Smooth muscle cell (in vitro differentiated cells): ENCODE measurements around the gene SPECC1L. TPM values are rescaled to one million over a fixed set of nuclear protein-coding genes. Genes with fewer than 3 reads are reported as not detected.
"Not testable (repeated sequence)": the region's sequence is repeated elsewhere in the genome, so short reads cannot be mapped to it uniquely, and the experiment has no call there.

Source experiments
- DNase-seq: peaks from one replicate; lab custom pipeline; 2025; ENCODE audit not compliant: unreplicated experiment; lab: John Stamatoyannopoulos, UW
- H2AFZ ChIP-seq: fragments of 200-600 bp; sonication (generic); 2 replicates; pipeline ENCODE4 v1.6.0; 2016; ENCODE audit warnings: antibody characterized with exemption, low read depth, mild to moderate bottlenecking
- H3F3A ChIP-seq: fragments of 200-600 bp; sonication (generic); 2 replicates; pipeline ENCODE4 v1.6.0; 2017; ENCODE audit warnings: antibody characterized with exemption, low read depth
- H3K27ac ChIP-seq: fragments of 200-600 bp; sonication (generic); 2 replicates; pipeline ENCODE4 v1.5.1; 2016; ENCODE audit warnings: low read depth, mild to moderate bottlenecking
- H3K27me3 ChIP-seq: fragments of 200-600 bp; sonication (generic); 2 replicates; pipeline ENCODE4 v1.6.1; 2016; ENCODE audit warnings: low read depth, mild to moderate bottlenecking
- H3K36me3 ChIP-seq: fragments of 200-600 bp; sonication (generic); 2 replicates; pipeline ENCODE4 v1.5.1; 2016; ENCODE audit warnings: low read depth
- H3K4me1 ChIP-seq: fragments of 200-600 bp; sonication (generic); 2 replicates; pipeline ENCODE4 v1.5.1; 2016; ENCODE audit warnings: low read depth
- H3K4me2 ChIP-seq: fragments of 200-600 bp; sonication (generic); 2 replicates; pipeline ENCODE4 v1.6.0; 2016; ENCODE audit warnings: mild to moderate bottlenecking
- H3K4me3 ChIP-seq: fragments of 200-600 bp; sonication (generic); 2 replicates; pipeline ENCODE4 v1.5.1; 2016; ENCODE audit warnings: mild to moderate bottlenecking
- H3K79me2 ChIP-seq: fragments of 200-600 bp; sonication (generic); 2 replicates; pipeline ENCODE4 v1.6.0; 2016; ENCODE audit warnings: low read depth, mild to moderate bottlenecking
- H3K9ac ChIP-seq: fragments of 200-600 bp; sonication (generic); 2 replicates; pipeline ENCODE4 v1.6.0; 2016; ENCODE audit warnings: low read depth
- H3K9me3 ChIP-seq: fragments of 200-600 bp; sonication (generic); replicated peaks from 2 replicates; pipeline ENCODE4 v1.5.1; 2016; ENCODE audit warnings: low read depth
- H4K20me1 ChIP-seq: fragments of 200-600 bp; sonication (generic); 2 replicates; pipeline ENCODE4 v1.6.0; 2016; ENCODE audit warnings: low read depth
- WGBS: methylation state at CpG from one replicate; pipeline ENCODE4 v1.1.7; 2016; ENCODE audit warnings: low lambda C conversion rate; 5-methylcytosine and 5-hydroxymethylcytosine counted together
- polyA plus RNA-seq: library from polyadenylated mRNA; unstranded; fragments of >200 nt; fragmentation: Nextera tagmentation; extraction: Ambion mirVana; gene quantifications from 2 replicates; pipeline ENCODE4 v1.2.1, GENCODE V29; 2016
- total RNA-seq: library from RNA; depleted of rRNA; stranded (reverse); fragments of >200 nt; gene quantifications from 2 replicates; pipeline ENCODE4 v1.2.3, GENCODE V29; 2014
- TF ChIP-seq, protein P1 (sequence below): fragments of 200-600 bp; sonication (generic); IDR thresholded peaks from 2 replicates; pipeline ENCODE4 v1.5.1; 2017; ENCODE audit warnings: borderline replicate concordance, mild to moderate bottlenecking, antibody characterized with exemption; ENCODE audit not compliant: insufficient read depth, poor library complexity, severe bottlenecking

Gene SPECC1L
- total and polyA plus RNA-seq, 2 experiments from 2014 or later: 10.0 to 19.1 TPM

DNA sequence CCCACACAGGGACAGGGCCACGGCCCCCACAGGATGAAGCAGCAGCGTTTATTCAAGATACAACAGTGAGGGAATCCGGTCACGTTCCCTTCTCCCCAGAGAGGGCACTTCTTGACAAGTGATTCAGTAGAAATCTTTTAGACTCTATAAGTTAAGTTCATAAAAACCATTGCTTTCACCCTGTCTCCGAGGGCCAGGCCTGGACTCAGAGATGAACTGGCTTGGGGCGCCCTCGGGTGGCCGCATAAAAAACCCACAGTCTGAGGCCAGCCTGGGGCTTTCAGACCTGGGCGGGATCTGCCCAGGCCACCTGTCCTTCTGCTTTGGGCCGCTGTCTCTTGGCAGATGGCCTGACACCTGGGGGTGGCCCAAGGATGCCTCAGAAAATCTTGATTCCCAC is 11.2 kb upstream of the SPECC1L start:
- H3K36me3 ChIP-seq, H3K79me2 ChIP-seq, H3K4me3 ChIP-seq, H3F3A ChIP-seq, H3K9me3 ChIP-seq, H3K4me1 ChIP-seq, DNase-seq, H3K9ac ChIP-seq, H3K27me3 ChIP-seq, H4K20me1 ChIP-seq: not testable (repeated sequence)
- WGBS: 7% methylated on average over 9 of the region's 10 CpGs
- TF ChIP-seq, protein P1, sequence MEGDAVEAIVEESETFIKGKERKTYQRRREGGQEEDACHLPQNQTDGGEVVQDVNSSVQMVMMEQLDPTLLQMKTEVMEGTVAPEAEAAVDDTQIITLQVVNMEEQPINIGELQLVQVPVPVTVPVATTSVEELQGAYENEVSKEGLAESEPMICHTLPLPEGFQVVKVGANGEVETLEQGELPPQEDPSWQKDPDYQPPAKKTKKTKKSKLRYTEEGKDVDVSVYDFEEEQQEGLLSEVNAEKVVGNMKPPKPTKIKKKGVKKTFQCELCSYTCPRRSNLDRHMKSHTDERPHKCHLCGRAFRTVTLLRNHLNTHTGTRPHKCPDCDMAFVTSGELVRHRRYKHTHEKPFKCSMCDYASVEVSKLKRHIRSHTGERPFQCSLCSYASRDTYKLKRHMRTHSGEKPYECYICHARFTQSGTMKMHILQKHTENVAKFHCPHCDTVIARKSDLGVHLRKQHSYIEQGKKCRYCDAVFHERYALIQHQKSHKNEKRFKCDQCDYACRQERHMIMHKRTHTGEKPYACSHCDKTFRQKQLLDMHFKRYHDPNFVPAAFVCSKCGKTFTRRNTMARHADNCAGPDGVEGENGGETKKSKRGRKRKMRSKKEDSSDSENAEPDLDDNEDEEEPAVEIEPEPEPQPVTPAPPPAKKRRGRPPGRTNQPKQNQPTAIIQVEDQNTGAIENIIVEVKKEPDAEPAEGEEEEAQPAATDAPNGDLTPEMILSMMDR: peak; percentile 55
- H3K27ac ChIP-seq: peak overlapping the region; percentile 24
- peak overlapping the region; percentile 69 for H2AFZ ChIP-seq
- peak overlapping the region; percentile 63 for H3K4me2 ChIP-seq

DNA sequence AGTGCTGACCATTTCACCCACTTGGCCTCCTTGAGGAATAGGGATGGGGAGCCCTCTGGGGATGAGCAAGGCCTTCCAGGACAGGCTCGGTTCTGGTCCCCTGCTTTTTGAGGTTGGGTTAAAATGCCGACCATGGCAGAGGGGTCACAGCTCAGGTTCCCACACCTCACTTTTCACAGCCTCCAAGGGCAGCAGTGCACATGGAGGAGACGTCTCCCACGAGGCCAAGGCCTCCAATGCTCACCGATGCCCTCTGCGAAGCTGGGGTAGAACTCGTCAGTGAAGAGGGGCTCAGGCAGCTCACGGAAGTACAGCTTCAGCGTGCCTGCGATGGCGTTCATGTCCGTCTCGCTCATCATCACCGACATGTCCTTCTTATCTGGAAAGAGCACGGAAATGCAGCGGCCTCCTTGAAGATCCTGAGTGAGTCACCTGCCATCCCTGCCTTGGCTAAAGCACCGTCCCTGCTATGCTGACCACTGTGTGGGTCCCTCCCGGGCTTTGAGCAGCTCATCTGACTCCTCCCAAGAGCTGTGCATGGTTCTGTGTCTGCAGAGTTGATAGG is 8.4 kb upstream of the SPECC1L start:
- H3K9me3 ChIP-seq, H3K27ac ChIP-seq, H3K4me3 ChIP-seq, H3K36me3 ChIP-seq, H3K4me1 ChIP-seq, H3F3A ChIP-seq, H3K79me2 ChIP-seq, H4K20me1 ChIP-seq, H3K4me2 ChIP-seq, H2AFZ ChIP-seq, DNase-seq, H3K9ac ChIP-seq, H3K27me3 ChIP-seq: not testable (repeated sequence)
- WGBS: 86% methylated on average over 18 of the region's 18 CpGs

DNA sequence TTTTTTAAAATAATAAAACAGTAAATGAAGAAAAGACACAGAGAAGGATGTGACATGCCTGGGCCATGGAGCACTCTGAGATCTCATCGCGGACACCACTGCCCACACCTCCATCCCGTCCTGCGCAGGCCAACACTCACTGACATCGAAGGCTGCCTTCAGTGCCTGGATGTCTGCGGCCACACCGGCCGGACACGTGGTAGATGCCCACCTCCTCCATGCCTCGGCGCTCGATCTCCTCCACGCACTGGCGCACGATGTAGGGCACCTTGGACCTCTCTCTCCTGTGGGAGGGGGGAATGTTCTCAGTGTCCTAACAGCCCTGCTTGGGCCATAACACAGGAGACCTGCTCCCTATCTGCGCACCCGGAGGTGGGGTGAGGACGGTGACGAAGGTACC is 7.2 kb upstream of the SPECC1L start:
- not testable (repeated sequence) for H2AFZ ChIP-seq, DNase-seq, H3K79me2 ChIP-seq, H3K27ac ChIP-seq, H3F3A ChIP-seq, H3K27me3 ChIP-seq, H4K20me1 ChIP-seq, H3K4me2 ChIP-seq, H3K4me1 ChIP-seq, H3K9me3 ChIP-seq, H3K4me3 ChIP-seq, H3K36me3 ChIP-seq, H3K9ac ChIP-seq
- 98% methylated on average over 19 of the region's 19 CpGs for WGBS

DNA sequence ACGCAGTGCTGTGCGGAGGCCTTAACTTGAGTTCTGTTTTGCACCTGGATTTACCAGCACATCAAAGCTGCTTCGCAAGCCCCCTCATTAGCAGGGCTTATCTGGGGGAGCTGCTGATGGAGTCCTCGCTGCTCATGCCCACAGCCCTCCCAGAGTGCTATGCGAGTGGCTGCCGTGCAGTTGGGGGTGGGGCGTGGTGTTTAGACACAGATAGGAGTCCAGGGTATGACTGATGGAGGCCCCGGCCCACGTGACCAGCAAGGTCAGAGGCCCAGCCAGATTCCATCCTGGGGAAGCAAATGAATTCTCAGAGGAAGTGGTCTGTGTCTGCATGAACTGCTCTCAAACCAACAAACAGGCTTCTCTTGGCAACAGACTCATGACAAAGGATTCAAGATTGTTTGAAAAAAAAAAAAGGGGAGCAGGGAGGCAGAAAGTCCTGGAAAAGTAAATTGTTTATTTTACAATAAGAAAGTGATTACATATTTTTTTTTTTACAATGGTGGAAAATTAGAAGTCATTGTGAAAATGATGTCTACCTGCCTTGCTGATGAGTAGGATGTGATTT is 6.2 kb upstream of the SPECC1L start:
- H3K36me3 ChIP-seq, H3K9me3 ChIP-seq, H3K4me3 ChIP-seq, H3K9ac ChIP-seq, H4K20me1 ChIP-seq, H3K79me2 ChIP-seq, DNase-seq, H3K27me3 ChIP-seq, H3F3A ChIP-seq, H3K4me1 ChIP-seq: not testable (repeated sequence)
- Histone ChIP-seq H3K27ac (peak overlapping the region; percentile 65), H3K4me2 (peak overlapping the region; percentile 59), H2AFZ (peak overlapping the region; percentile 31)
- WGBS: 72% methylated on average over 3 of the region's 9 CpGs

DNA sequence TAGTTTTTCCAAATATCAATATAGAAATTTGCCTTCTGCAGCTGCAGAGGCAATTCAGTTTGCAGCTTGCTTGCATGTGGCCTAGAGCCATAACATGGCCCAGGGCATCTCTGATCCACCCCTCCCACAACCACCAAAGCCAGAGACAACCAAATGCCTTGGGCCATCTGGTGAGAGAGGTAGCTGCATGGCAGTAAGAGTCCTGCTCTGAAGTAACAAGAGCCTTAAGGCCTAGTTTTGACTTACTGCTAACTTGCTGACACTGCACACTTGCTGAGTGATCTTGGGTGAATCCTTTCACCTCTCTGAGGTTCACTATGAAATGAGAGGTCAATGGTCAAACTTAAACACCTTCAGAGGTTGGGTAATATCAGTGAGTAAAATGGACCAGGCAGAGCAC is 4.9 kb upstream of the SPECC1L start:
- DNase-seq: no peak
- TF ChIP-seq, protein P1: no peak
- H3K79me2 ChIP-seq: no peaks in the 10 kb centered on the region
- no peaks in the 10 kb centered on the region for H3K4me1 ChIP-seq
- no peaks in the 10 kb centered on the region for H3F3A ChIP-seq
- H3K9ac ChIP-seq: no peak overlapping the region
- H4K20me1 ChIP-seq: no peaks in the 10 kb centered on the region
- H3K4me2 ChIP-seq: no peak overlapping the region
- H2AFZ ChIP-seq: no peak overlapping the region
- no peak overlapping the region for H3K27ac ChIP-seq
- no peaks in the 10 kb centered on the region for H3K36me3 ChIP-seq
- no peak overlapping the region for H3K4me3 ChIP-seq
- H3K27me3 ChIP-seq: no peaks in the 10 kb centered on the region
- no peaks in the 10 kb centered on the region for H3K9me3 ChIP-seq

DNA sequence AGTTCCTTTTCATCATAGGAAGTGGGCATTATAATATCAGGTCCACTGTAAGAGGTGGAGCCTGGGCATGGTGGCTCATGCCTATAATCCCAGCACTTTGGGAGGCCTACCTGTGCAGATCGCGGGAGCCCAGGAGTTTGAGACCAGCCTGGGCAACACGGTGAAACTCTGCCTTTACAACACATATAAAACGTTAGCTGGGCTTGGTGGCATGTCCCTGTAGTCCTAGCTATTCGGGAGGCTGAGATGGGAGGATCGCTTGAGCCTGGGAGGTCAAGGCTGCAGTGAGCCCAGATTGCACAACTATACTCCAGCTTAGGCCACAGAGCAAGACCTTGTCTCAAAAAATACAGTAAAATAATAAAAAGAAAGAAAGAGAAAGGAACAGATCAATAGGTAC is 4.1 kb upstream of the SPECC1L start:
- H3K36me3 ChIP-seq, H3K79me2 ChIP-seq, DNase-seq, H2AFZ ChIP-seq, H3K9ac ChIP-seq, H4K20me1 ChIP-seq, H3K4me2 ChIP-seq, H3K27me3 ChIP-seq, H3F3A ChIP-seq, H3K4me3 ChIP-seq, H3K27ac ChIP-seq, H3K9me3 ChIP-seq, H3K4me1 ChIP-seq: not testable (repeated sequence)
- 92% methylated on average over 6 of the region's 6 CpGs for WGBS
